Activated T-helper 17 cell treated with anti-CD3 and anti-CD28 coated beads, Interleukin-2, amount 50 U/mL, for 72 hours (primary cell): ENCODE results near the gene RUFY2. TPM values are rescaled to one million over a fixed set of nuclear protein-coding genes. Genes with fewer than 3 reads are reported as not detected.
"Not testable (repeated sequence)": the region's sequence is repeated elsewhere in the genome, so short reads cannot be mapped to it uniquely, and the experiment has no call there.

Experiments
- ATAC-seq: fragments of 150-1000 bp; cut with Tn5 transposase; replicated peaks from 2 replicates; pipeline ENCODE4 v1.10.0; 2021; ENCODE audit warnings: mild to moderate bottlenecking, moderate library complexity
- H3K27ac Mint-ChIP-seq: one replicate; pipeline ENCODE4 v1.8.0; 2022; ENCODE audit warnings: mixed read lengths
- H3K27me3 Mint-ChIP-seq: one replicate; pipeline ENCODE4 v1.8.0; 2022; ENCODE audit warnings: mixed read lengths
- H3K36me3 Mint-ChIP-seq: one replicate; pipeline ENCODE4 v1.8.0; 2022; ENCODE audit warnings: low read depth, mild to moderate bottlenecking, mixed read lengths
- H3K4me1 Mint-ChIP-seq: one replicate; pipeline ENCODE4 v1.8.0; 2022; ENCODE audit warnings: mixed read lengths
- H3K4me3 Mint-ChIP-seq: one replicate; pipeline ENCODE4 v1.8.0; 2022; ENCODE audit warnings: mild to moderate bottlenecking, mixed read lengths
- H3K9me3 Mint-ChIP-seq: one replicate; pipeline ENCODE4 v1.8.0; 2022; ENCODE audit warnings: mixed read lengths
- total RNA-seq, 2 donors: library from RNA; stranded (reverse); gene quantifications; one replicate each; pipeline ENCODE4 v1.2.3, GENCODE V29; 2022

RUFY2 gene
- total RNA-seq, 2 donors from 2014 or later, result 9.6 to 12.3 TPM

DNA sequence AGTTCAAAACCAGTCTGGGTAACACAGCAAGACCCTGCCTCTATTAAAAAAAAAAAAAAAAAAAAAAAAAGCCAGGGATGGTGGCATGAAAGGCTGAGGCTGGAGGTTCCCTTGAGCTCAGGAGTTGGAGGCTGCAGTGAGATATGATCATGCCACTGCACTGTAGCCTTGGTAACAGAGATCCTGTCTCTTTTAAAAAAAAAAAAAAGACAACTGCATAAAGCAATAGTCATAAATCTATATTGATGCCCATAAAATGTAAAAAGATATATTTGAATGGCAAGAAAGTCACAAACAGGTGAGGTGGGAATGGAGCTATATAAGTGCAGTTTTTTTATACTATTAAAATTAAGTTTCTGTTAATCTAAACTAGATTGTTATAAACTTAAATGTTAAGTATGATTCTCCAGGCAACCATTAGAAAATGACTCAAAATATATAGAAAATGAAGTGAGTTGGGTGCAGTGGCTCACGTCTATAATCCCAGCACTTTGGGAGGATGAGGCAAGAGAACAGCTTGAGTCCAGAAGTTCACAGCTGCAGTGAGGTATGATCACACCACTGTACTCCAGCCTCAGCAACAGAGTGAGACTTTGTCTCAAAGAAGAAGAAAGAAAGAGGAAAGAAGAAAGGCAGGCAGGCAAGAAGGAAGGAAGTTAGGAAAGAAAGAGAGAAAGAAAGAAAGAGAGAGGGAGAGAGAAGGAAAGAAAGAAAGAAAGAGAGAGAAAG is 88.6 kb downstream of the RUFY2 start:
- no peak for ATAC-seq

GRCh38 chr10:68315582-68315981 is 91.5 kb downstream of the RUFY2 start:
- Mint-ChIP-seq H3K27ac (no peak overlapping the region), H3K4me3 (no peak overlapping the region), H3K9me3 (peaks cover 9% of the 10 kb centered on the region), H3K36me3 (no peaks in the 10 kb centered on the region), H3K27me3 (no peaks in the 10 kb centered on the region), H3K4me1 (no peaks in the 10 kb centered on the region)
- ATAC-seq, result no peak

More for the DNA sequence above, 88.6 kb downstream of the RUFY2 start:
- no peaks in the 10 kb centered on the region for H3K36me3 Mint-ChIP-seq
- no peak overlapping the region for H3K27ac Mint-ChIP-seq
- no peaks in the 10 kb centered on the region for H3K4me1 Mint-ChIP-seq
- no peaks in the 10 kb centered on the region for H3K27me3 Mint-ChIP-seq
- H3K4me3 Mint-ChIP-seq, result no peak overlapping the region
- H3K9me3 Mint-ChIP-seq, result peaks cover 9% of the 10 kb centered on the region

DNA sequence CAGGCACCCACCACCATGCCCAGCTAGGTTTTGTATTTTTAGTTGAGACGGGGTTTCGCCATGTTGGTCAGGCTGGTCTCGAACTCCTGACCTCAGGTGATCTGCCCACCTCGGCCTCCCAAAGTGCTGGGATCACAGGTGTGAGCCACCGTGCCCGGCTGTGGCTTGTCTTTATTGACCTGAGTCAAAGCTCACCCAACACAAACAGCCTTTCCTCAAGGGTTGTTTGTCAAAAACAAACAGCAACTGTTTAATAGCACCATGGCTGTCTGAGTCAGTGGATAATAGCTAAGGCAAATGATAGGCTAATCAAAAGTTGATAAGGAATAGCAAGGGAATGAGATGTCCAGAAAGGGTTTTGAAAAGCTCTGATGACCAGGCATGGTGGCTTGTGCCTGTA is 92.1 kb downstream of the RUFY2 start:
- not testable (repeated sequence) for H3K4me3 Mint-ChIP-seq, H3K9me3 Mint-ChIP-seq, ATAC-seq, H3K4me1 Mint-ChIP-seq, H3K27me3 Mint-ChIP-seq, H3K36me3 Mint-ChIP-seq, H3K27ac Mint-ChIP-seq

- no peak overlapping the region for H3K4me3 Mint-ChIP-seq
- no peaks in the 10 kb centered on the region for H3K4me1 Mint-ChIP-seq
- H3K36me3 Mint-ChIP-seq, result no peaks in the 10 kb centered on the region
- H3K27ac Mint-ChIP-seq, result no peak overlapping the region
- H3K27me3 Mint-ChIP-seq, result no peaks in the 10 kb centered on the region
- ATAC-seq, result no peak
- H3K9me3 Mint-ChIP-seq, result no peaks in the 10 kb centered on the region
These were observed 96.5 kb downstream of the RUFY2 start for GRCh38 chr10:68310531-68310930.

GRCh38 chr10:68305854-68306253 is 101.2 kb downstream of the RUFY2 start:
- H3K4me3 Mint-ChIP-seq, result no peak overlapping the region
- H3K4me1 Mint-ChIP-seq, result no peaks in the 10 kb centered on the region
- no peaks in the 10 kb centered on the region for H3K36me3 Mint-ChIP-seq
- ATAC-seq, result no peak
- no peak overlapping the region for H3K27ac Mint-ChIP-seq
- H3K27me3 Mint-ChIP-seq, result no peaks in the 10 kb centered on the region
- H3K9me3 Mint-ChIP-seq, result no peaks in the 10 kb centered on the region

DNA sequence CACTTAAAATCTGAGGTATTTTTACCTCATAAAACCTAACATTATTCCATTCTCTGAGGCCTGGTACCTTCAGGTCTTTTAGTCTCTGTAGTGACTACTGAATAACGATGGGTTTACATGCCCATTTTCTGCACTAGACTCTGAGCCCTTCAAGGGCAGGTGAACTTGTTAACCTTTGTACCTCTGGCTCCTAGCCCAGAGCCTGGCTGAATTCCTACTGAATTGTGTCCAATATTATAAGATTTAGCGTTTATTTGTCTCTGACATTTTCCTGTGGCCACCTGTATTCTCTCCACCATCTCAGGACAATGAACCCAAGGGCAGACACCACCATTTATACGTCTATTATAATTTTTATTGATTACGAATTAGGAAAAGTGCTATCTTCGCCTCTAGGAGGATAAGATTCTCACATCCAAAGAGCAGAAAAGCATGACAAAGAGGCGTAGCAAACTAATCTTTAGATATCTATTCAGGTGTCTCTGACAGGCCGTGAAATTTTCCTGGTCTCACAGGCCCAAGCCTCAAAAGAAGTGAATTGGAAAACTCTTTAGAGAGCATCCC is 103.1 kb downstream of the RUFY2 start:
- Mint-ChIP-seq H3K9me3 (no peaks in the 10 kb centered on the region), H3K4me3 (no peak overlapping the region), H3K4me1 (no peaks in the 10 kb centered on the region), H3K27me3 (no peaks in the 10 kb centered on the region), H3K27ac (no peak overlapping the region), H3K36me3 (no peaks in the 10 kb centered on the region)
- no peak for ATAC-seq

GRCh38 chr10:68302871-68303270 is 104.2 kb downstream of the RUFY2 start:
- Mint-ChIP-seq H3K4me1 (no peaks in the 10 kb centered on the region), H3K27ac (no peak overlapping the region), H3K4me3 (no peak overlapping the region), H3K9me3 (no peaks in the 10 kb centered on the region), H3K36me3 (no peaks in the 10 kb centered on the region), H3K27me3 (no peaks in the 10 kb centered on the region)
- ATAC-seq, result no peak

GRCh38 chr10:68302503-68302823 is 104.6 kb downstream of the RUFY2 start:
- no peak overlapping the region for H3K27ac Mint-ChIP-seq
- ATAC-seq, result no peak
- no peaks in the 10 kb centered on the region for H3K4me1 Mint-ChIP-seq
- H3K9me3 Mint-ChIP-seq, result no peaks in the 10 kb centered on the region
- no peaks in the 10 kb centered on the region for H3K27me3 Mint-ChIP-seq
- no peak overlapping the region for H3K4me3 Mint-ChIP-seq
- no peaks in the 10 kb centered on the region for H3K36me3 Mint-ChIP-seq

- Mint-ChIP-seq H3K27ac (no peak overlapping the region), H3K4me3 (no peak overlapping the region), H3K36me3 (no peaks in the 10 kb centered on the region), H3K4me1 (no peaks in the 10 kb centered on the region), H3K9me3 (no peaks in the 10 kb centered on the region), H3K27me3 (no peaks in the 10 kb centered on the region)
- ATAC-seq, result no peak
These were observed 105.1 kb downstream of the RUFY2 start for GRCh38 chr10:68301790-68302502.

GRCh38 chr10:68301301-68301700 is 105.8 kb downstream of the RUFY2 start:
- Mint-ChIP-seq H3K36me3 (no peaks in the 10 kb centered on the region), H3K27ac (no peak overlapping the region), H3K4me1 (no peaks in the 10 kb centered on the region), H3K9me3 (no peaks in the 10 kb centered on the region), H3K4me3 (no peak overlapping the region), H3K27me3 (no peaks in the 10 kb centered on the region)
- no peak for ATAC-seq

DNA sequence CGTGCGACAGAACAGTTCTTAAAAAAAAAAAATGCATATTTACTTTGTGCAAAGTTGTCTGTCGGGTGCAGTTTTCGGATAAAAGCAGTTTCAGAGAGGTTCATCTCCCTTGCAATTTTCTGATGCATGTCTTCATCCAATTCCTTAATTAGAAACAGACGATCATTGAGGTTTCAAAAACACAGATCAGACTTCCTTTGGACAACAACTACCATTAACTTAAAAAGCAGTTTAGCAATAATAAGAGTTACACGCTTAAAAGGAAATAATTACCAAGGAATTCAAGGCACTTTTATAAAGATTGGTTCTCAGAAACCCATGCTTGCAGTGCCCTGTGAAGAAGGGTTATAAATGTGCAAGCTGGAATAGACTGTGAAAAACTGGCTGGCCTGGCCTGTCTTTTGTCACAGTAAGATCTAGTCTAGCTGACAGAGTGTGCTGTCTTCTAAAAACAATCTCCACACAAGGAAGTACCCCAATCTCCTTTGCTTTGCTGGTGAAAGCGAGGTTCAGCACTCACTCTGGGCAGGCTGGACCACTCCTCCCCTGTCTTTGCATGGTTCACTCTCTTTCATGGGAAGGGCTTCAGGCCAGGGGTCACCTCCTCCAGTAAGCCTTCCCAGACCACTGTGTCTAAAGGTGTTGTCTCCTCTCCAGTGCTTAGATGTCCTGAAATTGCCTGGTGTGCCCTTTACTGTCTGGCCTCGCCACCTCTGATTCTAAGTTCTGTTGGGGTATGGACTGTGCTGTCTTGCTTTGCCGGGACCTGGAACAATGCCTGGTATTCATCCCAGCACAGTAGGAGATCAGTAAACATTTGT is 110.0 kb downstream of the RUFY2 start:
- H3K27me3 Mint-ChIP-seq, result no peaks in the 10 kb centered on the region
- no peak overlapping the region for H3K27ac Mint-ChIP-seq
- no peak overlapping the region for H3K4me3 Mint-ChIP-seq
- no peaks in the 10 kb centered on the region for H3K9me3 Mint-ChIP-seq
- no peaks in the 10 kb centered on the region for H3K4me1 Mint-ChIP-seq
- no peak for ATAC-seq
- no peaks in the 10 kb centered on the region for H3K36me3 Mint-ChIP-seq

Other genes starting within 250 kb of the RUFY2 start
- gene ATOH7, start 175.2 kb downstream of the RUFY2 start, total RNA-seq, result not detected
- gene HNRNPH3, start 75.2 kb downstream of the RUFY2 start, total RNA-seq, result 100 to 1,000 TPM; 113 to 133 TPM
- gene PBLD, start 74.3 kb downstream of the RUFY2 start, total RNA-seq, result under 1 TPM; 0.58 to 0.69 TPM
- gene DNA2, start 64.7 kb upstream of the RUFY2 start, total RNA-seq, result 10 to 100 TPM; 35.0 to 39.8 TPM
- gene SLC25A16, start 120.2 kb upstream of the RUFY2 start, total RNA-seq, result 10 to 100 TPM; 16.6 to 17.0 TPM
- gene TET1, start 153.1 kb upstream of the RUFY2 start, total RNA-seq, result under 1 TPM; 0.86 to 0.87 TPM